GM20431 (cell line): ENCODE measurements around the gene ZNF506.
"Not testable (repeated sequence)": the region's sequence is repeated elsewhere in the genome, so short reads cannot be mapped to it uniquely, and the experiment has no call there.

Experiments used
- in situ Hi-C: fragments of 300-500 bp; cut with MseI, MboI; formaldehyde crosslinking; loops from one replicate; pipeline ENCODE4 v1.15.0; 2020; ENCODE audit warnings: low sequenced_read_pairs; ENCODE audit not compliant: unreplicated experiment

The ZNF506 gene

GRCh38 chr19:19782783-19783182 is 38.8 kb downstream of the ZNF506 start:
- in situ Hi-C loops: no loop called here

DNA sequence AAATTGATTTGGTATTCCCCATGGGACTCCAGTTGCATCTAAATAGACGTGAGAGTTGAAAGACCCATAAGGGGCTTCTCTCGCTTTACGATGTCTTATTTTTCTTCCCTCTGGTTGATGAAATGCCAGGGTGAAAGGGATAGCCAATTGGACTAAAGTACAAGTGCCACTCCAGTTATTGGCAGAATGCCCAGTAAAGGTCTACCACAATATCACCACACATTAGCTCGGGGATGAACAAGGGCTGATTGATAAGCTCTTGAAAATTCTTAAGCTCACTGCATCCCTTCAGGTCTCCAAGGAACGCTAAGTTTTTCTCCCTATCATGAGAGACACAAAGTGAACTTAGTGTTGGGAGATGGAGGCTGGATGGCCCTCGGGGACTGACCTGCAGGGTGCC is 39.8 kb downstream of the ZNF506 start:
- in situ Hi-C loops: not testable (repeated sequence)

- in situ Hi-C loops: no loop called here
Measured at GRCh38 chr19:19778666-19779065, 42.9 kb downstream of the ZNF506 start.

DNA sequence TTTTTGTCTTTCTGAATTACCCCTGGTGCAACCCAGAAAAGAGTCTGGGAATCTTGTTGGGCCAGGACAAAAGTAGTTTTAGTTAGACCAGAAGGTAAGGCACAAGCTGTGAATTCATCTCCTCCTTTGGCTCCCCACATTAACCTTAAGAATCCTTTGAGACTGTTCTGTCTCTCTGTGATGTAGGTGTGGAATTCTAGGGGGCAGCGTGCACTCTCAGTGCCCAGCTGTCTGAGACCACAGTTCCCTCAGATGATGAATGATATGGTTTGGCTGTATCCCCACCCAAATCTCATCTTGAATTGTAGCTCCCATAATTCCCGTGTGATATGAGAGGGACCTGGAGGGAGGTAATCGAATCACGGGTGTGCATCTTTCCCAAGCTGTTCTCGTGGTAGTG is 43.9 kb downstream of the ZNF506 start:
- in situ Hi-C loops: no loop called here

DNA sequence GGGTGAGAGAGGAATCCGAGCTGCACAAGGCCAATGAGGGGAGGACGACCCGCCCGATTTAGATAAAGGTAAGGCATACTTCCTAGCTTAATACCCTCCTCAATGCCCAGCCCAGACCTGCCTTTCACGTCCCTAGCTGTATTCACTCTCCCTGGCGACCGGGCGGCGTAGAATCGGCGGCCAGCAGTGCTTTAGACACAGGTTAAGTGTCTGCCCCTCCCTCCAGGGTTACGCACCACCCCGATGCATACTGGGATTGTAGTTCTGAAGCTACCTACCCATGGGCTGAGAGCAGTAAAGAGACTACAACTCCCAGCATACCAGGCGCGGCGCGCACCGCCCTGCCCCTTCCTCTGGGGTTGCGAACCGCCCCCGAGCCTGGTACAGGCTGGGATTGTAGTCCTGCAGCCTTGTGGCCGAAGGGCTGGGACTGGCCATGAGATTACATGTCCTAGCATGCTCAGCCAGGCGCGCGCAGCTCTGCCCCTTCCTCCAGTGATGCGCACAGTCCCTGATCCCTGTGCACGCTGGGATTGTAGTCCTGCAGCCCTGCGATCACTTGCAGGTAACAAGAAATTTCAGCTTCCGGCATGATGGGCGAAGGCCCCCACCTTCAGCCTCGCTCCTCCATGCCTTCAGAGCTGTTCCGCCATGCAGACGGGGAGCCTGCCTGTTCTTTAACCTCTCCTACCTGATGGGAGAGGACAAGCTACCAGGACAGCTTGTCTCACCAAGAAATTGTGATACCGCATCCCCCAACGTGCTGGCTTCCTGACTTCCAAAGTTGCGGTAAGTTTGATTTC is 45.1 kb downstream of the ZNF506 start:
- in situ Hi-C loops: no loop called here

- in situ Hi-C loops: no loop called here
Measured at GRCh38 chr19:19775891-19776205, 45.7 kb downstream of the ZNF506 start.

DNA sequence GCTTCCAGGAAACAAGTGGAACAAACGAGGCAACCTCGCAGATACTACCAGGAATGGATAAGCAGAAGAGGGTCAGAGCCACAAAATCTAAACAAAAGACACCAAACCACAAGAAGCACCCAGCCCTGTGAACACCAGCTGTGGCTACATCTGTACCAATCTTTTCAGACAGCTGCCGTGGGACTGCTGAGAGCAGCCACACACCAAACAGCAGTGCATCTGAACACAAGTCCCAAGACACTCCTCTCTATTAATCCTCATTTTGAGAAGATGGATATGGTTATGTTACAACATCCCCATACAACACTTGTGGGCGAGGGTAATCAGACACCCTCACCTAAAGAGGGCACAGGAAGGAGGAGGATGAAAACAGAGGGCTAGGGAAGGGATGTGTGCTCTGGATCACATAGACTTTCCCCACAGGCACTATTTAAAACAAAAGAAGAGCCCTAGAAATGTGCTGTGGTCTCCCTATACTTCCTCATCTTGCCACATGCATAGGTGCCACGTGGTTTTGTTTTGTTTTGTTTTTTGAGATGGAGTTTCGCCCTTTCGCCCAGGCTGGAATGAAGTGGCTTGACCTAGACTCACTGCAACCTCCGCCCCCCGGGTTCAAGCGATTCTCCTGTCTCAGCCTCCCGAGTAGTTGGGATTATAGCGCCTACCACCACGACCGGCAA is 47.1 kb downstream of the ZNF506 start:
- in situ Hi-C loops: no loop called here

DNA sequence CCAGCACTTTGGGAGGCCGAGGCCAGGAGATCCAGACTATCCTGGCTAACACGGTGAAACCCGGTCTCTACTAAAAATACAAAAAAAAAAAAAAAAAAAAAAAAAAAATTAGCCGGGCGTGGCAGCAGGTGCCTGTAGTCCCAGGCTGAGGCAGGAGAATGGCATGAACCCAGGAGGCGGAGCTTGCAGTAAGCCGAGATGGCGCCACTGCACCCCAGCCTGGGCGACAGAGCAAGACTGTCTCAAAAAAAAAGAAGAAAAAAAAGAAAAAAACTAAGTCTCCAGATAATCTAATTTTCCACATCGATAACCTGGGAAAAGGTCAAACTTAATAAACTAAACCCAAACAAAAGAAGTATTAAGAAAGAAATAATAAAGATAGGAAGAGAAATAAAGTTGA is 49.6 kb downstream of the ZNF506 start:
- in situ Hi-C loops: not testable (repeated sequence)

GRCh38 chr19:19769971-19770370 is 51.6 kb downstream of the ZNF506 start:
- in situ Hi-C loops: not testable (repeated sequence)

DNA sequence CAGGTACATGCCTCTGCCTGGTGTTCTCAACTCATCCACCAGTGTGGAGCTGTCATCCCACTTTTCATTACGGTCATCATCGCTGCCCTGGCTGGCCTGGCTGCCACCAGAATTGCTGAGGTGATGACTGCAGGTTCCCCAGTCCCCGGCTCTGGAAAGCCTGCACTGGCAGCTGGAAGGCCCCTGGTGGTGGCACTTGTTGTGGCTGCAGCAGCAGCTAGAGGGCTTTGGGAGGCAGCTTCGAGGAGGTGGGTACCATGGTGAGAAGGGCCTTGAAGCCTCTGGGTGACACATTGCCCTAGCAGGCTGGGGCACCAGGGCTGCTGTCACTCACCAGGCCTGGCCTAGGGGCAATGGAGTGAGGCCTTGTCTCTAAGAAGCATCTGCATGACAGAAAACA is 63.4 kb downstream of the ZNF506 start:
- in situ Hi-C loops: no loop called here

DNA sequence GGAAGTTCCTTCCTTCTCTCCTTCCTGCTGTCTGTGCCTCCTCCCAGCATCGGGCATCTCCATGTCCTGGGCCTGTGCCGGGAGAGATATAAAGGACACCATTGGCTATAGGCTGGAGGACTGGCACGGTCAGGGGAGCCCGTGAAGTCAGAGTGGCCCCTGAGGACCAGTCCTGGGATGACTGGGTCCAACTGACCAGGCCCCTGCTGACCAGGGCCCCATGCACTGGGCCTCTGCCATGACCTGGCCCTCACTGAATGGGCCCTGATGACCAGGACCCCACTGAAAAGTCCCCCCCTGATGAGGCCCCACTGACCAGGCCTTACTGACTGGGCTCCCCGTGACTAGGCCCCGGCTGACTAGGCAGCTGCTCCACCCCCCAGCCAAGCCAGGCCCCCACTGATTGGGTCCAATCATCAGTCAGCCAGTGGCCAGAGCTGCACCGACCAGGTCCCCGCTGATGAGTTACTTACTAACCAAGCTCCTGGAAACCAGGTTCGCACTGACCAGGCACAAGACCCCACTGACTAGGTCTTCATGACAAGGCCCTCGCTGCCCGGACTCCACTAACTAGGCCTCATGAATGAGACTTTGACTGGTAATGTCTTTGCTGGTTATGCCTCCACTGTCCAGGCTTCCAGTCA is 68.7 kb downstream of the ZNF506 start:
- in situ Hi-C loops: no loop called here

GRCh38 chr19:19751846-19752245 is 69.7 kb downstream of the ZNF506 start:
- in situ Hi-C loops: no loop called here

DNA sequence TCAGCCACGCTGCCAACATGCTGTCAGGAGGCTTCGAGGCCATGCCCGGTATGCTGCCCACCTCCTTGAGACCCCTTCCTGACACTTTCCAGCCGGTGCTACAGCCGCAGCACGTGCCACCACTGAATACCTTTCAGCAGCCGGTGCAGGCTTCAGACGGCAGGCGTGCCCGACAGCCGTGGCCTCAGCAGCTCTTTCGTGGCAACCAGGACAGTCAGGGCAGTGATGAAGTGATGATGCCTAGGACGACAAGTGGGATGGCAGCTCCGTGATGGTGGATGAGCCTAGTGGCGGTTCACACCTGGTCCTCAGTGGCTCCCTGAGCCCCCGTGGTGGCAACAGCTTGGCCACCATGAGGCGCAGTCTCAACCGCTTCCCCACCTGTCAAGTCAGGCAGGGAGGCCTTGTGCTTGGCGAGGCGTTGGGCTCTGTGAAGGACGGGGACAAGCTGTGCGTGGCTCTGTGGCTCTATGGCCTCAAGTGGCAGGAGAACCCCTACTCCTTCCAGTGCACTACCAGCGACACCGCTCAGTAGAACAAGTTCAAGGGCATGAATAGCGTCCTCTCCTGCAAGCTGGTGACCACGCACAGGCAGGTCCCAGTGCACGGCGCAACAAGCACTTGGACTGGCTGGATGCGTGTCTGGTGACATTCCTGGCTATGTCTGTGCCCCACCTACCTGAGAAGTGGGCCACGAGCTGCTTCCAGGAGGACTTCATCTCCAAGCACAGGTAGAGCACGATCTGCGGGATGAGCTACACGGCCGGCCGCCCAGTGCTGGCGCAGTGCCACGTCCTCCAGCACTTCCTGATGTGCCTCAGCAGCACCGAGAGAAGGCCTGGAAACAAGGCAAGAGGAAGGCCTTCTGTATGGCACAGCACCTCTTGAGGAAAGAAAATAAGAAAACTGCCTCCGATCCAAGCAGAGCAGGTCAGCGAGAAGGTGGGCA is 70.4 kb downstream of the ZNF506 start:
- in situ Hi-C loops: no loop called here

DNA sequence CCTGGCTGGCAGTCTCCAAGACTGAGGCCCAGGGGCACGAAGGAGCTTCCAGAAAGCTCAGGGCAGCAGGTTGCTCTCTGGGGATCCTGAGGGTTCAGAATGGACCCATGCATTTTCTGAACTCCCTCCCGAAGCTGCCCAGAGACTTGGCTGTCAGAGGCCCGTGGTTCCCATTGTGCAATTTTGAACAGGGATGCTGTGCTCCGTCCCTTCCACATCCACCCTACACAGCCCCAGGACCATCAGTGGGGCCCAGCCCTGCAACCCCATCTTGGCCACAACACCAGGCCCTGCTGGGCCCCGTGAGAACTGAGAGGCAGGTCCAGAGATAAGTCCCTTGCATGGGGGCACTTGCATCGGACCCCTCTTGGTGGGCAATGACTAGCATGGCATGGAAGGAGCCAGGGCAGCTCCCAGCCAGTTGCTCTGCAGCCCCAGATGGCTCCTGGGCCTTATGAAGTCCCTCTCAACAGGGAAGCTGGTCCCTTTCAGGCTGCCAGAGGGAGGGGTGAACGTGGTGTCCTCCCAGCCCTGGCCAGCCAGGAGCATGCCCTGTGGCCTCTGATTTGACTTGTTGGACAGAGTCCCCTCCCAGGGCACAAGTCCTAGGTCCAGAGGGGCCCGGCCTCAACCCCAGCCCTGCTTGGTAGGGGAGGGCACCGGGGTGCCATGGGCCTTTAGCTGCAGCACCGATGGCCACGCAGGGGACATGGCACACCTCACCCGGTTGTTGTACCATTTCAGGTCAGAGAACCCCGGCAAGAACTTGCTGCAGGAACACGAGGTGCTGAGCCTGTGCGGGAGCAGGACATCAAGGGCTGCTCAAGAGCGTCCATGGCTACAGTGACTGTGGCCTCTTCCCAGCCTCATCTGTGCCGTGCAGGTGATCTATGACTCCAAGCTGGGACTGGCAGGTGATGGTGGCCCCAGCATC is 71.4 kb downstream of the ZNF506 start:
- in situ Hi-C loops: no loop called here

DNA sequence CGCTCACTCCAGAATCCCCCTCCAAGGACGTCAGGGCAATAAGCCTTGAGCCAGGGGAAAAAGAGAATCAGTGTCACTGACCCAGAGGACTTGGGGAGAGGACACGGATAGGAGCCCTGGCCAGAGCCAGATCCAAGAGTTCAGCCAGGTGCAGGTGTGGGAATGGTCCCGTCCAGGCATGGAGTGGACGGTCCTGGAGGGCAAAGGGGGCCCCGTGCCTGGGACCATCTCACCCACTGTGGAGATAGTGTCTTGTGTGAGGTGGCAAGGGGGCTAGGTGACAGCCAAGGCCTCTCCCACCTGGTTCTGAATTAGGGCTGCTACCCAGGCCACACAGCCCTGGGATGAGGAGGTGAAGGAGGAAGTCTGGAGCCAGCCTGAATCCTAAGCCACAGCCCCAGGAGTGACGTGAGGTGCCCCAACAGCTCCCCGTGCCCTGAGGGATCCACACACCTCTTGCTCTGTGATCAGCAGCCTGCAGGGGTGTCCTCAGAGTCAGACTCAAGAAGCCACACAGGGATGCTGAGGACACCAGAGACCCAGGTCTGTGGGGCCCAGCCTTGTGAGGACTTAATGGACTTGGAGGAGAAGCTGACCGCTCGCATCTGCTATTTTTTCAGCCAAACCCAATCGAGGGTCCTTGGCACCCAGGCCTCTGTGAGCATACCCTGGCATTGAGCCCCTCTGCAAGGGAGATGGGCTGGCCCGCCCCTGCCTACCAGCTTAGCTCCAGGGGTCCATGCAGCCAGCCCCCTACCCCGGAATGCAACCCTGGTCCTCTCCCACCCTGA is 72.2 kb downstream of the ZNF506 start:
- in situ Hi-C loops: no loop called here

GRCh38 chr19:19748249-19748938 is 73.2 kb downstream of the ZNF506 start:
- in situ Hi-C loops: no loop called here

GRCh38 chr19:19747357-19748220 is 74.0 kb downstream of the ZNF506 start:
- in situ Hi-C loops: no loop called here
